Measurements from ENCODE around the gene ZNF536. TPM values are rescaled to one million over a fixed set of nuclear protein-coding genes. Genes with fewer than 3 reads are reported as not detected.

ZNF536 gene
- total RNA-seq, 1 donor from 2014 or later, result not detected

- Mint-ChIP-seq H3K4me3 (no peak overlapping the region), H3K36me3 (ENCODE audit: low read depth) (no peaks in the 10 kb centered on the region), H3K9me3 (no peaks in the 10 kb centered on the region), H3K27ac (no peak overlapping the region), H3K4me1 (no peaks in the 10 kb centered on the region), H3K27me3 (no peaks in the 10 kb centered on the region)
- DNase-seq, result no peak
- intact Hi-C loops (cut with micrococcal nuclease), result no loop called here
These were observed 185.9 kb downstream of the ZNF536 start for GRCh38 chr19:30557927-30558557.

- no peak for DNase-seq
- Mint-ChIP-seq H3K27me3 (no peaks in the 10 kb centered on the region), H3K36me3 (ENCODE audit: low read depth) (no peaks in the 10 kb centered on the region), H3K4me1 (no peaks in the 10 kb centered on the region), H3K27ac (no peak overlapping the region), H3K4me3 (no peak overlapping the region), H3K9me3 (no peaks in the 10 kb centered on the region)
- intact Hi-C loops (cut with micrococcal nuclease), result no loop called here
These were observed 186.6 kb downstream of the ZNF536 start for GRCh38 chr19:30558793-30559192.

GRCh38 chr19:30559446-30559845 is 187.3 kb downstream of the ZNF536 start:
- H3K36me3 Mint-ChIP-seq (ENCODE audit: low read depth), result no peaks in the 10 kb centered on the region
- no peak overlapping the region for H3K4me3 Mint-ChIP-seq
- no peak for DNase-seq
- no peak overlapping the region for H3K27ac Mint-ChIP-seq
- H3K27me3 Mint-ChIP-seq, result no peaks in the 10 kb centered on the region
- no peaks in the 10 kb centered on the region for H3K9me3 Mint-ChIP-seq
- H3K4me1 Mint-ChIP-seq, result no peaks in the 10 kb centered on the region
- intact Hi-C loops (cut with micrococcal nuclease), result no loop called here

- Mint-ChIP-seq H3K4me1 (no peaks in the 10 kb centered on the region), H3K27ac (no peak overlapping the region), H3K36me3 (ENCODE audit: low read depth) (no peaks in the 10 kb centered on the region), H3K27me3 (no peaks in the 10 kb centered on the region), H3K9me3 (no peaks in the 10 kb centered on the region), H3K4me3 (no peak overlapping the region)
- intact Hi-C loops (cut with micrococcal nuclease), result no loop called here
- no peak for DNase-seq
These were observed 190.8 kb downstream of the ZNF536 start for GRCh38 chr19:30562981-30563380.

GRCh38 chr19:30563691-30564090 is 191.5 kb downstream of the ZNF536 start:
- no peaks in the 10 kb centered on the region for H3K36me3 Mint-ChIP-seq (ENCODE audit: low read depth)

GRCh38 chr19:30564551-30565011 is 192.4 kb downstream of the ZNF536 start:
- H3K4me1 Mint-ChIP-seq, result no peaks in the 10 kb centered on the region
- H3K27me3 Mint-ChIP-seq, result no peaks in the 10 kb centered on the region
- DNase-seq, result no peak

More at GRCh38 chr19:30563691-30564090, 191.5 kb downstream of the ZNF536 start:
- intact Hi-C loops (cut with micrococcal nuclease), result no loop called here
- H3K4me1 Mint-ChIP-seq, result no peaks in the 10 kb centered on the region
- H3K27ac Mint-ChIP-seq, result no peak overlapping the region
- H3K4me3 Mint-ChIP-seq, result no peak overlapping the region
- H3K27me3 Mint-ChIP-seq, result no peaks in the 10 kb centered on the region
- no peaks in the 10 kb centered on the region for H3K9me3 Mint-ChIP-seq
- no peak for DNase-seq

GRCh38 chr19:30565636-30566035 is 193.5 kb downstream of the ZNF536 start:
- Mint-ChIP-seq H3K27me3 (no peaks in the 10 kb centered on the region), H3K9me3 (no peaks in the 10 kb centered on the region)

More at GRCh38 chr19:30564551-30565011, 192.4 kb downstream of the ZNF536 start:
- no peak overlapping the region for H3K4me3 Mint-ChIP-seq
- H3K9me3 Mint-ChIP-seq, result no peaks in the 10 kb centered on the region
- H3K27ac Mint-ChIP-seq, result no peak overlapping the region
- intact Hi-C loops (cut with micrococcal nuclease), result no loop called here
- H3K36me3 Mint-ChIP-seq (ENCODE audit: low read depth), result no peaks in the 10 kb centered on the region

GRCh38 chr19:30566681-30567420 is 194.7 kb downstream of the ZNF536 start:
- intact Hi-C loops (cut with micrococcal nuclease), result no loop called here
- H3K4me1 Mint-ChIP-seq, result no peaks in the 10 kb centered on the region
- no peak for DNase-seq
- no peak overlapping the region for H3K27ac Mint-ChIP-seq
- H3K9me3 Mint-ChIP-seq, result no peaks in the 10 kb centered on the region
- no peak overlapping the region for H3K4me3 Mint-ChIP-seq
- no peaks in the 10 kb centered on the region for H3K36me3 Mint-ChIP-seq (ENCODE audit: low read depth)
- H3K27me3 Mint-ChIP-seq, result no peaks in the 10 kb centered on the region

More at GRCh38 chr19:30565636-30566035, 193.5 kb downstream of the ZNF536 start:
- H3K4me3 Mint-ChIP-seq, result no peak overlapping the region
- H3K27ac Mint-ChIP-seq, result no peak overlapping the region
- DNase-seq, result no peak
- intact Hi-C loops (cut with micrococcal nuclease), result no loop called here
- no peaks in the 10 kb centered on the region for H3K36me3 Mint-ChIP-seq (ENCODE audit: low read depth)
- H3K4me1 Mint-ChIP-seq, result no peaks in the 10 kb centered on the region

- intact Hi-C loops (cut with micrococcal nuclease), result no loop called here
- no peaks in the 10 kb centered on the region for H3K4me1 Mint-ChIP-seq
- H3K27me3 Mint-ChIP-seq, result no peaks in the 10 kb centered on the region
- H3K36me3 Mint-ChIP-seq (ENCODE audit: low read depth), result no peaks in the 10 kb centered on the region
- no peak overlapping the region for H3K4me3 Mint-ChIP-seq
- H3K9me3 Mint-ChIP-seq, result no peaks in the 10 kb centered on the region
- H3K27ac Mint-ChIP-seq, result no peak overlapping the region
- no peak for DNase-seq
These were observed 195.5 kb downstream of the ZNF536 start for GRCh38 chr19:30567536-30568232.

GRCh38 chr19:30570194-30570593 is 198.0 kb downstream of the ZNF536 start:
- DNase-seq, result no peak
- Mint-ChIP-seq H3K36me3 (ENCODE audit: low read depth) (no peaks in the 10 kb centered on the region), H3K4me3 (no peak overlapping the region), H3K4me1 (no peaks in the 10 kb centered on the region), H3K9me3 (no peaks in the 10 kb centered on the region), H3K27me3 (no peaks in the 10 kb centered on the region), H3K27ac (no peak overlapping the region)
- intact Hi-C loops (cut with micrococcal nuclease), result no loop called here

- Mint-ChIP-seq H3K4me1 (no peaks in the 10 kb centered on the region), H3K9me3 (no peaks in the 10 kb centered on the region), H3K27ac (no peak overlapping the region), H3K36me3 (ENCODE audit: low read depth) (no peaks in the 10 kb centered on the region), H3K4me3 (no peak overlapping the region), H3K27me3 (no peaks in the 10 kb centered on the region)
- intact Hi-C loops (cut with micrococcal nuclease), result no loop called here
- no peak for DNase-seq
These were observed 205.4 kb downstream of the ZNF536 start for GRCh38 chr19:30577551-30578105.

- H3K27me3 Mint-ChIP-seq, result no peaks in the 10 kb centered on the region
- no peaks in the 10 kb centered on the region for H3K36me3 Mint-ChIP-seq (ENCODE audit: low read depth)
- H3K4me3 Mint-ChIP-seq, result no peak overlapping the region
- no peaks in the 10 kb centered on the region for H3K4me1 Mint-ChIP-seq
- no peak for DNase-seq
- intact Hi-C loops (cut with micrococcal nuclease), result no loop called here
- H3K27ac Mint-ChIP-seq, result no peak overlapping the region
- no peaks in the 10 kb centered on the region for H3K9me3 Mint-ChIP-seq
These were observed 207.2 kb downstream of the ZNF536 start for GRCh38 chr19:30579419-30579818.

GRCh38 chr19:30580673-30581072 is 208.5 kb downstream of the ZNF536 start:
- no peak overlapping the region for H3K4me3 Mint-ChIP-seq
- no peaks in the 10 kb centered on the region for H3K9me3 Mint-ChIP-seq
- H3K27me3 Mint-ChIP-seq, result no peaks in the 10 kb centered on the region
- H3K36me3 Mint-ChIP-seq (ENCODE audit: low read depth), result no peaks in the 10 kb centered on the region
- H3K27ac Mint-ChIP-seq, result no peak overlapping the region
- intact Hi-C loops (cut with micrococcal nuclease), result no loop called here
- no peak for DNase-seq
- no peaks in the 10 kb centered on the region for H3K4me1 Mint-ChIP-seq

- Mint-ChIP-seq H3K4me3 (no peak overlapping the region), H3K4me1 (no peaks in the 10 kb centered on the region), H3K27ac (no peak overlapping the region), H3K36me3 (ENCODE audit: low read depth) (no peaks in the 10 kb centered on the region), H3K27me3 (no peaks in the 10 kb centered on the region), H3K9me3 (no peaks in the 10 kb centered on the region)
- no peak for DNase-seq
- intact Hi-C loops (cut with micrococcal nuclease), result no loop called here
These were observed 211.9 kb downstream of the ZNF536 start for GRCh38 chr19:30584090-30584489.

Data from activated CD4-positive, alpha-beta T cell treated with anti-CD3 and anti-CD28 coated beads, Interleukin-2, amount 10 ng/mL, durations not matched to agents 24 days and 14 days (primary cell).